NCI-H2227 (cell line): ENCODE measurements around the gene ZBTB45.
"Not testable (repeated sequence)": the region's sequence is repeated elsewhere in the genome, so short reads cannot be mapped to it uniquely, and the experiment has no call there.

Experiments used
- DNase-seq: peaks from one replicate; lab custom pipeline; 2025; ENCODE audit not compliant: unreplicated experiment; lab: John Stamatoyannopoulos, UW

ZBTB45 gene

DNA sequence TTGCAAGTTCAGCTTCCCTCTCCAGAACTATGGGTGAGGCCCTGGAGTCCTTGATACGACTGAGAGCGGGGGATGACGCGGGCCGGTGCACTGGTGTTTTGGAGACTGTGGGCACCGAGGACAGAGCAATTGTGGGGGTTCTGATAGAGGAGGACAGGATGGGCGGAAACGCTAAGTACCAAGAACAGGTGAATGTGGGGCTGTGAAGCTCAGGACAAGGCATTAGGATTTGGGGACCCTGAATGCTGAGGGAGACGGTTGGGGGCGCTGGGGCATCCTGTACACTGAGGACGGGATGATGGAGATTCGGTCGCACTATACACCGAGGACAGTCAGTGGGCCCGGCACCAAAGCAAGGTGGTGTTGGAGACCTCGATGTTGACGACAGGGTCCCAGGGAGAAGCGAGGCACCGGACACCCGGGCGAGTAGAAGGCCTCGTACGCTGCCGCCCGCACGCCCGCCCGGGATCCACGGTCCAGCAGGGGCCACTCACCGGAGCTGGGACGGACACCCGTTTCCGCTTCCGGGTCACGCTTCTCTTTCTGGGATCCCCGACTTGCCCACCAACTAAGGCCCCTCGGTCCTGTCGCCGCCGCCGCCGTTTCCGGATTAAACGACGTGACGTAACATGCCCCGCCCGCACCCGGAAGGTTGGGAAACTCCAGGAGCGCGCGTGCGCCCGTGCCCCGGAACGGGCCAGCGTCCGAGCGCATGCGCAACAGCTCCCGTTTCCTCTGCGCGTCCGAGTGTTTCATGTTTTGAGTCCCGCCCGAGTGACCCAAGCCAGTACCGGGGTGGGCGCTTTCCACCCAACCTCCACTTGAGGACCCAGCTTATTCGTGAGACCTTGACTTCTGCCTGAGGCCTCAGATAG, 35.1 kb upstream of the ZBTB45 start, which contains the start of gene CHMP2A:
Gene CHMP2A, minus strand, starts transcription at position 612 of the 875 bp plus-strand sequence. CDS start 893 bp downstream, outside the sequence.
- no peak for DNase-seq

GRCh38 chr19:58553799-58554493, 34.3 kb upstream of the ZBTB45 start:
- no peak for DNase-seq

- no peak for DNase-seq
Measured at GRCh38 chr19:58552655-58553054, 33.0 kb upstream of the ZBTB45 start.

DNA sequence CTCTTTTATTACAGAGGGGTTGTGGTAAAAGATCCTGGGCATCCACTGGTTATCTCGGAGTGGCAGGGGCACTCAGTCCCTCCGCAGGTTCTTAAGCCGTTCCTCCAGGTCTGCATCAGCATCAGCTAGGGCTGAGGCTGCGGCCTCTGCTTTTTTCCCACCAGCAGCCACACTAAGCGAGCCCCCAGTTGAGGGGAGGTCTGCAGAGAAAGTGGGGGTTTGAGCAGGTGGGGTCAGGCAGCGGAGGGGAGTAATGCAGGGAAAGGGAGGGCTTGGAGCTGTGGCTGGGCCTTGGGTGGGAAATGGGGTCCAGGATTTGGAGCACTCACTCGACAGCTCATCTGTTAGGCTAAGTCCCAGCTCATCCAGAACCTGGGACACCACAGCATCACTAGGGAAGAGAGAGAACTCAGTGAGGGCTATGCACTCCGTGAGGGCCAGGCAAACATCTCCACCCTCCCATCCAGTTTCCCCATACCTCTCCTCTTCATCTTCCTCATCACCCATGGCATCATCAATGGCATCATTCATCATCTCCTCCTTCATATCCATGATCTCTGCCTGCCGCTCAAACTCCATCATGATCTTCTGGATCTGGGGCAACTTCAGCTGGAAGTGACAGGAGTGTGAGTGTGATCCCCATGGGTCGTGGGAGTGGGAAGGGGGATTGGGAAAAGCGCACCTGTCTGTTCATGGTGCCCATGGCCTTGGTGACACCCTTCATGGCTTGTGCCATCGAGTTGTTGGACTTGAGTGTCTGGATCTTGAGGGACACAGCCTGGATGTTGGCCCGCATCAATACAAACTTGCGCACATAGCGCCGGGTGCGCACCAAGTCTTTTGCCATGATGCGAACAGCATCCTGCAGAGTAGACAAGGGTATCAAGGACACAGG, 32.2 kb upstream of the ZBTB45 start:
- DNase-seq: no peak

DNA sequence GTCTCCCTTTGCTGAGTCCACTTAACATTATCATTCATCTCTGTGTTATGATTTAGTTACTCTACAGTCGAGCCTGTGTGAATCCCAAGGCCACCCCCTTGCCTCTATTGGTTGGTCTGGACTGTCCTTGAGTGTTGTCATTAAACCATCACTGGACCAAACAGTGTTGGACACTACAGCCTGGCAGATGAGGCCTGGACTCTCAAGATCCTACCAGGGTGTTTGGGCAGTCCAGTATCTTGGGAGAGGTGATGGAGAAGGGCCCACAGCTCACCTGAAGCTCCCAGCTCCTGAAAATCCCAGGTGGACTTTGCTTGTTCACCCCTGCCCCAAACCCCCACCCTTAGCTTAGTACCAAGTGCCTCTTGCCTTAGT, 31.5 kb upstream of the ZBTB45 start:
- no peak for DNase-seq

DNA sequence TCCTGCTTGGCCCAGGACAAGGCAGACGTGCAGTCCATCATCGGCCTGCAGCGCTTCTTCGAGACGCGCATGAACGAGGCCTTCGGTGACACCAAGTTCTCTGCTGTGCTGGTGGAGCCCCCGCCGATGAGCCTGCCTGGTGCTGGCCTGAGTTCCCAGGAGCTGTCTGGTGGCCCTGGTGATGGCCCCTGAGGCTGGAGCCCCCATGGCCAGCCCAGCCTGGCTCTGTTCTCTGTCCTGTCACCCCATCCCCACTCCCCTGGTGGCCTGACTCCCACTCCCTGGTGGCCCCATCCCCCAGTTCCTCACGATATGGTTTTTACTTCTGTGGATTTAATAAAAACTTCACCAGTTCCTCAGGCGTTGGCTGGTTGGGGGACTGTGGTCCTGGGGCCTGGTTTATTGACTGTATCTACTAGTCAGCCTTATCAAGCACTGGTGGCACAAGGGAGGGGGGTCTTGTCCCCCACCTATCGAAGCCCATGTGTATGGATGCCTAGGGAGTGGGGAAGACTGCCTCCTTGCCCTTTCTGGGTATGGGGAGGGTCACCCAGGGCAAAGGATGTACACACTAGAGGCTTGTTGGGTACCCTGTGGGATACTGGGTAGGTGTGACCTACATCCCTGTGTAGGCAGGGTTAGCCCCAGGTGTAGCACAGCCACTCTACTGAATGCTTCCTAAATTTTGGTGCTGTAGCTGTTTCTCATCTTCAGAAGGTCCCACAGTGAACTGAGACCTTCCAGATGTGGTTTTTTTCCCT, 30.9 kb upstream of the ZBTB45 start:
- no peak for DNase-seq

- no peak for DNase-seq
Measured at GRCh38 chr19:58549664-58550361, 30.2 kb upstream of the ZBTB45 start.

DNA sequence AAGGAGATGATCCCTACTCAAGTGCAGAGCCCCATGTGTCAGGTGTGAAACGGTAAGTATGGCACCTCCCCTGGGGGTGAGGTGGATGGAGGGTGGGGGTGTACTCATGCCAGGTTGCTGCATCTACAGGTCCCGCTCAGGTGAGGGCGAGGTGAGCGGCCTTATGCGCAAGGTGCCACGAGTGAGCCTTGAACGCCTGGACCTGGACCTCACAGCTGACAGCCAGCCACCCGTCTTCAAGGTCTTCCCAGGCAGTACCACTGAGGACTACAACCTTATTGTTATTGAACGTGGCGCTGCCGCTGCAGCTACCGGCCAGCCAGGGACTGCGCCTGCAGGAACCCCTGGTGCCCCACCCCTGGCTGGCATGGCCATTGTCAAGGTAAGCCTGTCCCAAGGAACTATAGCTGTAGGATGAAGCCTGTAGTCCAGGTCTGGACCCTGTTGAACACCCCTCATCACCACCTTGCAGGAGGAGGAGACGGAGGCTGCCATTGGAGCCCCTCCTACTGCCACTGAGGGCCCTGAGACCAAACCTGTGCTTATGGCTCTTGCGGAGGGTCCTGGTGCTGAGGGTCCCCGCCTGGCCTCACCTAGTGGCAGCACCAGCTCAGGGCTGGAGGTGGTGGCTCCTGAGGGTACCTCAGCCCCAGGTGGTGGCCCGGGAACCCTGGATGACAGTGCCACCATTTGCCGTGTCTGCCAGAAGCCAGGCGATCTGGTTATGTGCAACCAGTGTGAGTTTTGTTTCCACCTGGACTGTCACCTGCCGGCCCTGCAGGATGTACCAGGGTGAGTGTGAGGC, 29.5 kb upstream of the ZBTB45 start:
- no peak for DNase-seq

DNA sequence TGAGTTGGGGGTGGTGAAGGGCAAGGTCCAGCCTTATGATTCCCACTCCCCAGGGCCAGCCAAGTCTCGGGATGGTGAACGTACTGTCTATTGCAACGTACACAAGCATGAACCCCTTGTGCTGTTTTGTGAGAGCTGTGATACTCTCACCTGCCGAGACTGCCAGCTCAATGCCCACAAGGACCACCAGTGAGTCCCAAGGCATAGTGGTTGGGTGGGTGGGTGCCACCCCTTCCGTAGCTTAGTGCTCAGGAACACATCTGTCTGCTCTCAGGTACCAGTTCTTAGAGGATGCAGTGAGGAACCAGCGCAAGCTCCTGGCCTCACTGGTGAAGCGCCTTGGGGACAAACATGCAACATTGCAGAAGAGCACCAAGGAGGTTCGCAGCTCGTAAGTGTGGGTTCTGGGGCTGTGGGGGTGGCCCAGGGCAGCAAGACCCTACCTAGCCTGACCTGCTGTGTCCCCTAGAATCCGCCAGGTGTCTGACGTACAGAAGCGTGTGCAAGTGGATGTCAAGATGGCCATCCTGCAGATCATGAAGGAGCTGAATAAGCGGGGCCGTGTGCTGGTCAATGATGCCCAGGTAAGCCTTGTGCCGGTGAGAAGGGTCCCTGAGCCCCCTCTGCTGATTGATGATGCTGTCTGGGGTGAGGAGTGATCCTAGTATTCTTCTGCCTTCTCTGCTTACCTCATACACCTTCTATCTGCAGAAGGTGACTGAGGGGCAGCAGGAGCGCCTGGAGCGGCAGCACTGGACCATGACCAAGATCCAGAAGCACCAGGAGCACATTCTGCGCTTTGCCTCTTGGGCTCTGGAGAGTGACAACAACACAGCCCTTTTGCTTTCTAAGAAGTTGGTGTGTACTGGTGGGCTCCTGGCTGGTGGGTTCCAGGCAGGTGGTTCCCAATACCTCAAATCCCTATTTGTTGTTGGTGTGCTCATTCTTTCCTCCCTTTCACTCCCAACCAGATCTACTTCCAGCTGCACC, 28.0 kb upstream of the ZBTB45 start:
- no peak for DNase-seq

DNA sequence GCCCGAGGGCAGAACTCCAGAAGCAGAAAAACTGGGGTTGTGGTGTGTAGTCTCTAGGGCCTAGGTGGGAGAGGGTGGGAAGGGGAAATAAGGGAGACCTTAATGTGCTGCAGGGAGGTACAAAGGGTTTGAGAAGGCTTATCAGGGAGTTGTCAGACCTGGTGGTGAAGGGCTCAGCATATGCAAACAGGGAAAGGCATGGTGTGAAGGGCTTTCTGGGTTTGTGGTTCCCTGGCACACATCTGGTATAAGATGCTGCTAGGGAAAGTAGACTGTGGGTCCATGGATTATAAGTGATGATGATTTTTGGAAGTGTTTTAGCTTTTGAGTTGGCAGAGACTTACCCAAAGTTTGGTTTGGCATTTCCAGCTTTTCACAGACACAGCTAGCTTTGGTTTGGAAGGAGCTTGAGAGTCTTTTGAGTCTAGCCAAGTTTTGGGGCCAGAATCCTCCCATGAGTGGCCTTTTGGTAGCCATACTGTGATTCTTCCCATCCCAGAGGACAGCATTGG, 26.5 kb upstream of the ZBTB45 start:
- DNase-seq: no peak

- no peak for DNase-seq
Measured at GRCh38 chr19:58545286-58546018, 25.8 kb upstream of the ZBTB45 start.

GRCh38 chr19:58544591-58545285, 25.1 kb upstream of the ZBTB45 start:
- DNase-seq: no peak

DNA sequence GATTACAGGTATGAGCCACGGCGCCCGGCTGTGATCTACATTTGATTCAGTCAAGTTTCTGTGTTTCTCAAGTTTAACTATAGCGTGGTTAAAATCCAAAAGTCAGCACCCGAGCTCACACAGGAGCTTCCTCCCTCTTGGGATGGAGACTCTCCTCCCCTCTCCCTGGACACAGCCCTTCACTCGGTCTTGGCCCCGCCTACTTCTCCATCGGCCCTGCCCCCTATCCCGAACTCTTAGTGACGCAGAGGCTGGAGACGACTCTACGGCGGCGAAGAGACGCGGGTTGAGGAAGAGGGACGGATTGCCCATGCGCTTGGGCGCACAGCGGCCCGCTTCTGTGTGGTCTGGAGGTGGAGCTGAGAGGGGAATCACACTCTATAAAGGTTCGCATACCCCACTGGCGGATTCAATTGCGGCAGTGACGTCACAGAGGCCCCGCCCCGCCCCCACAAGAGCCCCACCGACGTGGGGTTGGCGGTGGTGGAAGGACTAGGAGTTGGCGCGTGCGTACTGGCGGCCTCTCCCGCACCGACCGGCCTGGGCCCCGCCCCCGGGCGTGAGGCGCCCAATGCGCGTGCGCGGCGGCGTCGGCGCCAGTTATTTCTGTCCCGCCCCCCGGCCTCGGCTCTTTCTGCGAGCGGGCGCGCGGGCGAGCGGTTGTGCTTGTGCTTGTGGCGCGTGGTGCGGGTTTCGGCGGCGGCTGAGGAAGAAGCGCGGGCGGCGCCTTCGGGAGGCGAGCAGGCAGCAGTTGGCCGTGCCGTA, 24.4 kb upstream of the ZBTB45 start, which contains the start of gene TRIM28:
Gene TRIM28, plus strand, starts transcription at position 239 of the 765 bp plus-strand sequence. CDS start 694 bp downstream, outside the sequence.
- no peak for DNase-seq

DNA sequence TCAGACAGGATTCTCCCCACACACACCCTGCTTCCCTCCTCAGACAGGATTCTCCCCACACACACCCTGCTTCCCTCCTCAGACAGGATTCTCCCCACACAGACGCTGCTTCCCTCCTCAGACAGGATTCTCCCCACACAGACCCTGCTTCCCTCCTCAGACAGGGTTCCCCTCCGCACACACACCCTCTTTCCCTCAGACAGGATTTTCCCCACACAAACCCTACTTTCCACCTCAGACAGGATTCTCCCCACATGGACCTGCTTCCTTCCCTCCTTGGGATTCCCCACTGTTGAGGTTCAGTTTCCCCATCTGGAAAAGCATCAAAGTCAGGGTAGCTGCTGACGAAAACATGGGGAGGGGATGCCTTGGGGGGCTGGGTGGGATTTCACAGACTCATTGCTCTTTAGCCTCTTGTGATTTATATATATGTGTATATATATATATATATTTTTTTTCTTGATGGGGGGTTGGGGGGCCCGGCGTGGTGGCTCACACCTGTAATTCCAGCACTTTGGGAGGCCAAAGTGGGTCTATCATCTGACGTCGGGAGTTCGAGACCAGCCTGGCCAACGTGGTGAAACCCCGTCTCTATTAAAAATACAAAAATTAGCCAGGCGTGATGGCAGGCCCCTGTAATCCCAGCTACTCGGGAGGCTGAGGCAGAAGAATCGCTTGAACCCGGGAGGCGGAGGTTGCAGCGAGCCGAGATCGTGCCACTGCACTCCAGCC, 23.2 kb upstream of the ZBTB45 start:
- not testable (repeated sequence) for DNase-seq

GRCh38 chr19:58539169-58539559, 19.6 kb upstream of the ZBTB45 start:
- DNase-seq: not testable (repeated sequence)
